Natural killer cell (primary cell): ENCODE measurements around the gene SCCPDH. TPM values are rescaled to one million over a fixed set of nuclear protein-coding genes. Genes with fewer than 3 reads are reported as not detected.

Experiments used
- ATAC-seq, 3 donors: fragments of 150-1000 bp in 2 of 3; fragments of 200-7000 bp in 1 of 3; cut with Tn5 transposase; 1 replicate in 1 of 3; 2 replicates in 2 of 3; pipeline ENCODE4 v1.10.0; 2021; ENCODE audit warnings: mild to moderate bottlenecking in 2 of 3, moderate library complexity in 2 of 3
- DNase-seq, 2 donors: peaks; one replicate each; pipeline versions ENCODE4 v3.0.0 to v3.0.0-alpha.2; 2013 to 2021; ENCODE audit warnings: mixed read lengths in 1 of 2
- H3K27ac ChIP-seq: one replicate; pipeline ENCODE4 v1.5.1; 2013; ENCODE audit warnings: mild to moderate bottlenecking, low read length
- H3K27me3 ChIP-seq: one replicate; pipeline ENCODE4 v1.6.1; 2013; ENCODE audit warnings: low read length; ENCODE audit not compliant: control insufficient read depth, insufficient read depth
- H3K36me3 ChIP-seq: one replicate; pipeline ENCODE4 v1.6.1; 2013; ENCODE audit warnings: low read length; ENCODE audit not compliant: control insufficient read depth, insufficient read depth
- H3K4me1 ChIP-seq: one replicate; pipeline ENCODE4 v1.6.1; 2013; ENCODE audit warnings: low read length; ENCODE audit not compliant: control insufficient read depth, insufficient read depth
- H3K4me3 ChIP-seq: one replicate; pipeline ENCODE4 v1.5.1; 2013; ENCODE audit warnings: low read length
- H3K9me3 ChIP-seq: one replicate; pipeline ENCODE4 v1.6.1; 2013; ENCODE audit warnings: low read length; ENCODE audit not compliant: control insufficient read depth, insufficient read depth
- H3K27ac Mint-ChIP-seq, 2 donors: one replicate each; pipeline ENCODE4 v1.8.0; 2022; ENCODE audit warnings: mild to moderate bottlenecking in 2 of 2, mixed read lengths in 2 of 2, moderate library complexity in 1 of 2
- H3K27me3 Mint-ChIP-seq, 2 donors: one replicate each; pipeline ENCODE4 v1.8.0; 2022; ENCODE audit warnings: low read depth in 2 of 2, mixed read lengths in 2 of 2
- H3K36me3 Mint-ChIP-seq: one replicate; pipeline ENCODE4 v1.8.0; 2022; ENCODE audit warnings: mixed read lengths
- H3K4me1 Mint-ChIP-seq, 2 donors: one replicate each; pipeline ENCODE4 v1.8.0; 2022; ENCODE audit warnings: mixed read lengths in 2 of 2
- H3K4me3 Mint-ChIP-seq: one replicate; pipeline ENCODE4 v1.8.0; 2022; ENCODE audit warnings: mild to moderate bottlenecking, moderate library complexity, mixed read lengths
- H3K9me3 Mint-ChIP-seq, 2 donors: one replicate each; pipeline ENCODE4 v1.8.0; 2022; ENCODE audit warnings: mixed read lengths in 2 of 2
- WGBS: methylation state at CpG from one replicate; pipeline ENCODE4 v1.1.7; 2013; ENCODE audit warnings: missing lambda C conversion rate; ENCODE audit not compliant: insufficient coverage; 5-methylcytosine and 5-hydroxymethylcytosine counted together
- intact Hi-C: fragments of 100-400 bp; cut with micrococcal nuclease; formaldehyde crosslinking; loops from one replicate; pipeline ENCODE4 v1.14.2; 2022
- total RNA-seq, 4 donors: library from RNA; stranded (reverse); fragments of 120-200 nt in 1 of 4; gene quantifications; one replicate each; pipeline versions ENCODE4 v1.2.3 to v1.2.4, GENCODE V29; 2013 to 2022
- TF ChIP-seq, protein P1 (sequence below): fragments of 200-600 bp; IDR thresholded peaks from one replicate; pipeline ENCODE4 v1.8.0; 2022; ENCODE audit warnings: antibody characterized with exemption

Gene SCCPDH
- total RNA-seq, 3 donors from 2014 or later (not counting 1 experiment from before 2014, with no cell fraction given) = 5.3 to 24.8 (median 9.2) TPM

DNA sequence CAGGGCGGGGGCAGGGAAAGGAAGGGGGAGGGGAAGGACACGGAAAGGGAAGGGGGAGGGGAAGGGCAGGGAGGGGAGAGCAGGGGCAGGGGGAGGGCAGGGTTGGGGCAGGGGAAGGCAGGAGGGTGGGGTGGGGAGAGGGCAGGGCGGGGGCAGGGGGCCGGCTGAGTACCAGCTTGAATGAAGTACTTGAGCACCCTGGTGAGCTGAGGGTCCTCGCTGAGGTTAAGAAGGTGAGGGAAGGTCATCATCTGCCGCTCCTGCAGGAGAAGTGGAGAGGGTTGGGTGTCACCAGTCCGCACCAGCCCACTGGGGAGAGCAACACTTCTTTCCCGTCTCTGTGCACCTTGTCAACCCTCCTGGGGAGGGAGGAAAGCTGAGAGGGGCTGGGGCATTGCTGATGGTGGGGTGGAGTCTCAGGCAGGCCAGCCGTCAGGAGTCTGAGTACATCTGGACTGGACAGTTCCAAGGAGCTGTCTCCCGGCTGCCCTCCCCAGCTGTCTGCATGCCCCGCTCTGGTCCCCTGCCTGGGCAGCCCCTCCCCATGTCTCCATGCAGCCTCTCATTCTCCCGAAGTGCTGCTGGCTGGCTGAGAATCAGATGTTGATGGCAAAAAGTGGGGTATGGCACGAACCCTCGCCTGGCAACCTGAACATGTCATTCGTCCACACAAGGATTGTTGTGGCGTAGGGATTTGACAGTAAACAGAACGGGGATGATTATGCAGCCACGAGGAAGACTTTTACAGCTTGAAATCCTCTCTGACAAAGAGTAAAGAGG lies 70.0 kb downstream of the SCCPDH start:
- H3K27ac ChIP-seq = no peak overlapping the region

DNA sequence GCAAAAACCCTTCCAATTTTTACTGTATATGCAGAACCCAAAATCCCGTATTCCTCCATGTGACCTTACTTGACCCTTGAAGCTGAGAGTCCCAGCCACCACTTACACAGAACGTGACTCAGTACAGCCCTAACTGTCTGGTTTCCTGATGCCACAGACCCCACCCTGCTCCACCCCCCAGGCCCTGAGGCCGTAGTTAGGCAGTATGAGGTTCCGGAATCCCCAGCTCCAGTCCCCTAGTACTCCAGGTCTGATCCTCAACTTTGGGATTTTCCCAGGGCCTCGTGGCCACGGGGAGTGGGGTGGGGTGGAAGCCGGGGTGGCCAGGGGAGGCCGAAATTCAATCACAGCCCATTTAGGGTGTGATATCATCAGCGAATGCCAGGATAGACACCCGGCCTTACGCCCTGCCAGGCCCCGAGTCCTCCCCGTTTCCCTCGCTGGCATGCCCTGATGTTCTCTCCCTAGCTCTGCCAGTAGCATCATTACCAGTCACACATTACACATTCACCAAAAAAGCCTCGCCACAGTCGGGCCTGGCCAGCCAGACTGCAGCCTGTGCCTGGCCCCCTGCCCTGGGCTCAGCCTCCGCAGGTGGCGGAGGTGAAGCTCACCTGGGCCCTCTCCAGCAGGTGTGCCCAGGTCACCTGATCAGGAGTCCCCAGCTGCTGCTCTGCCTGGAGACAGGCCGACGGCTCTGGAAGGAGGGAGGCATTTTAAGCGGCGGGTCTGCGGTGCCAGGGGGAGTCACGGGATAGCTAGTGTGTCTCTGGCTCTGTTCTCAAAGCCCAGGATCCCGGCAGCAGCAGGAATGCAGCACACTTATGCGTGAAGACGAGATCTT lies 70.8 kb downstream of the SCCPDH start:
- Histone ChIP-seq H3K27ac (no peak overlapping the region), H3K4me3 (no peak overlapping the region), H3K4me1 (no peaks in the 10 kb centered on the region), H3K36me3 (no peaks in the 10 kb centered on the region), H3K27me3 (no peaks in the 10 kb centered on the region), H3K9me3 (no peaks in the 10 kb centered on the region)
- Mint-ChIP-seq H3K36me3 (no peaks in the 10 kb centered on the region), H3K27ac (no peak overlapping the region), H3K27me3 (peaks cover 0 to 6% of the 10 kb centered on the region in 2 donors), H3K4me3 (no peak overlapping the region), H3K4me1 (no peaks in the 10 kb centered on the region), H3K9me3 (no peaks in the 10 kb centered on the region)
- TF ChIP-seq, protein P1, sequence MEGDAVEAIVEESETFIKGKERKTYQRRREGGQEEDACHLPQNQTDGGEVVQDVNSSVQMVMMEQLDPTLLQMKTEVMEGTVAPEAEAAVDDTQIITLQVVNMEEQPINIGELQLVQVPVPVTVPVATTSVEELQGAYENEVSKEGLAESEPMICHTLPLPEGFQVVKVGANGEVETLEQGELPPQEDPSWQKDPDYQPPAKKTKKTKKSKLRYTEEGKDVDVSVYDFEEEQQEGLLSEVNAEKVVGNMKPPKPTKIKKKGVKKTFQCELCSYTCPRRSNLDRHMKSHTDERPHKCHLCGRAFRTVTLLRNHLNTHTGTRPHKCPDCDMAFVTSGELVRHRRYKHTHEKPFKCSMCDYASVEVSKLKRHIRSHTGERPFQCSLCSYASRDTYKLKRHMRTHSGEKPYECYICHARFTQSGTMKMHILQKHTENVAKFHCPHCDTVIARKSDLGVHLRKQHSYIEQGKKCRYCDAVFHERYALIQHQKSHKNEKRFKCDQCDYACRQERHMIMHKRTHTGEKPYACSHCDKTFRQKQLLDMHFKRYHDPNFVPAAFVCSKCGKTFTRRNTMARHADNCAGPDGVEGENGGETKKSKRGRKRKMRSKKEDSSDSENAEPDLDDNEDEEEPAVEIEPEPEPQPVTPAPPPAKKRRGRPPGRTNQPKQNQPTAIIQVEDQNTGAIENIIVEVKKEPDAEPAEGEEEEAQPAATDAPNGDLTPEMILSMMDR = no peak
- ATAC-seq = peak in 1 of 3 donors; percentile 19
- 89% methylated on average over 27 of the region's 27 CpGs for WGBS
- intact Hi-C loops = no loop called here
- no peak for DNase-seq

More for the DNA sequence above, 70.0 kb downstream of the SCCPDH start:
- Mint-ChIP-seq H3K4me1 (peaks cover 0 to 2% of the 10 kb centered on the region in 2 donors), H3K4me3 (no peak overlapping the region), H3K36me3 (no peaks in the 10 kb centered on the region), H3K27ac (no peak overlapping the region), H3K9me3 (no peaks in the 10 kb centered on the region), H3K27me3 (peaks cover 0 to 5% of the 10 kb centered on the region in 2 donors)
- intact Hi-C loops = no loop called here
- ATAC-seq (no peak), DNase-seq (no peak)
- Histone ChIP-seq H3K36me3 (no peaks in the 10 kb centered on the region), H3K4me3 (no peak overlapping the region), H3K4me1 (no peaks in the 10 kb centered on the region), H3K9me3 (no peaks in the 10 kb centered on the region), H3K27me3 (no peaks in the 10 kb centered on the region)
- TF ChIP-seq, protein P1 = no peak
- 86% methylated on average over 16 of the region's 18 CpGs for WGBS

DNA sequence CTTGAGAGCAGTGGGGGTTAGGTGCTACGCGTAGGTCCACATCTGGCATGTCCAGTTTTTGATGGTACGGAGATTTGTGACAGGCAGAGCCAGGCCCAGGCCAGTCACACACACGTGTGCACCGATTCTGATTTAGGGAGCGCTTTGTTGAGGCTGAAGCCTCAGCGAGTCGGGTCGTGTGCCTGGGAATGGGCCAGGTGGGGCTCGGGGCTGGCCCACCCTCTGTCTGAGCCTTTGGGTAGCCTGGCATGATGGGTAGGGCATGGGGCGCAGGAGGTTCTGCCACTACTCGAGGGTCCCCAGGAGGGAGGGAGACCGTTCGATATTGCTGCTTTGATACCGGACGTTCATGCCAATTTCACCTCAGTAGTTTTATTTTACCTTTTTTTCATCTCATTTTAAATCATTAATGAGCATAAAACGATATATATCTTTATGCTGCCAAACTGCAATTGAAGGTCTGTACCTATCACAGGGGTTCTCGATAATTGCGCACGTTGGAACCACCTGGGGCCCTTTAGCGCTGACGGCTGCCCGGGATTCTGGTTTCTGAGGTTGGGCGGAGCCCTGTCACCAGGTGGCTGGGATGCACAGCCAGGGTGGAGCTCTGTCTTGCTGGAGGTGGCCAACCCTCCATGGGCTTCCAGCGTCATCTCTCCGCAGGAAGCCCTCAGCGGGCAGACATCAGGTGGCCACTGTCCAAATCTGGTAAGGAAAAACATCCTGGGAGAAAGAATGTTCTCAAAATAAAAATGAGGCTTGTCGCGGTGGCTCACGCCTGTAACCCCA lies 71.9 kb downstream of the SCCPDH start:
- Histone ChIP-seq H3K27ac (no peak overlapping the region), H3K27me3 (no peaks in the 10 kb centered on the region), H3K4me3 (no peak overlapping the region), H3K4me1 (no peaks in the 10 kb centered on the region), H3K36me3 (no peaks in the 10 kb centered on the region), H3K9me3 (no peaks in the 10 kb centered on the region)
- Mint-ChIP-seq H3K36me3 (no peaks in the 10 kb centered on the region), H3K4me3 (no peak overlapping the region), H3K27ac (no peak overlapping the region), H3K4me1 (no peaks in the 10 kb centered on the region), H3K9me3 (no peaks in the 10 kb centered on the region), H3K27me3 (peaks cover 0 to 3% of the 10 kb centered on the region in 2 donors)
- WGBS = 94% methylated on average over 30 of the region's 30 CpGs
- DNase-seq = no peak
- TF ChIP-seq, protein P1 = no peak
- intact Hi-C loops = no loop called here
- ATAC-seq = no peak
